Measurements from ENCODE around the gene STK32C.

The STK32C gene

GRCh38 chr10:132243141-132243540, 64.6 kb downstream of the STK32C start:
- no peak overlapping the region for H3K9ac ChIP-seq (ENCODE audit: low read length)
- H3K27me3 ChIP-seq (ENCODE audit: control insufficient read depth, insufficient read depth, low read length), result no peaks in the 10 kb centered on the region
- no peaks in the 10 kb centered on the region for H3K4me1 ChIP-seq (ENCODE audit: control insufficient read depth, low read depth, low read length)
- no peaks in the 10 kb centered on the region for H3K9me3 ChIP-seq (ENCODE audit: control insufficient read depth, low read depth, low read length)
- H3K36me3 ChIP-seq (ENCODE audit: control insufficient read depth, low read depth, low read length), result no peaks in the 10 kb centered on the region
- no peak overlapping the region for H3K27ac ChIP-seq (ENCODE audit: low read length)
- no peak overlapping the region for H3K4me3 ChIP-seq (ENCODE audit: low read length)

GRCh38 chr10:132242103-132242840, 65.5 kb downstream of the STK32C start:
- Histone ChIP-seq H3K27ac (ENCODE audit: low read length) (no peak overlapping the region), H3K4me3 (ENCODE audit: low read length) (no peak overlapping the region), H3K9ac (ENCODE audit: low read length) (no peak overlapping the region), H3K27me3 (ENCODE audit: control insufficient read depth, insufficient read depth, low read length) (no peaks in the 10 kb centered on the region), H3K9me3 (ENCODE audit: control insufficient read depth, low read depth, low read length) (no peaks in the 10 kb centered on the region), H3K36me3 (ENCODE audit: control insufficient read depth, low read depth, low read length) (no peaks in the 10 kb centered on the region), H3K4me1 (ENCODE audit: control insufficient read depth, low read depth, low read length) (no peaks in the 10 kb centered on the region)

- Histone ChIP-seq H3K9me3 (ENCODE audit: control insufficient read depth, low read depth, low read length) (no peaks in the 10 kb centered on the region), H3K4me3 (ENCODE audit: low read length) (no peak overlapping the region), H3K36me3 (ENCODE audit: control insufficient read depth, low read depth, low read length) (no peaks in the 10 kb centered on the region), H3K9ac (ENCODE audit: low read length) (no peak overlapping the region), H3K4me1 (ENCODE audit: control insufficient read depth, low read depth, low read length) (no peaks in the 10 kb centered on the region), H3K27ac (ENCODE audit: low read length) (no peak overlapping the region), H3K27me3 (ENCODE audit: control insufficient read depth, insufficient read depth, low read length) (no peaks in the 10 kb centered on the region)
Observed at GRCh38 chr10:132241496-132241895, 66.3 kb downstream of the STK32C start.

GRCh38 chr10:132241086-132241485, 66.7 kb downstream of the STK32C start:
- no peaks in the 10 kb centered on the region for H3K27me3 ChIP-seq (ENCODE audit: control insufficient read depth, insufficient read depth, low read length)
- no peaks in the 10 kb centered on the region for H3K36me3 ChIP-seq (ENCODE audit: control insufficient read depth, low read depth, low read length)
- H3K9me3 ChIP-seq (ENCODE audit: control insufficient read depth, low read depth, low read length), result no peaks in the 10 kb centered on the region
- H3K4me3 ChIP-seq (ENCODE audit: low read length), result no peak overlapping the region
- H3K4me1 ChIP-seq (ENCODE audit: control insufficient read depth, low read depth, low read length), result no peaks in the 10 kb centered on the region
- H3K9ac ChIP-seq (ENCODE audit: low read length), result no peak overlapping the region
- no peak overlapping the region for H3K27ac ChIP-seq (ENCODE audit: low read length)

- Histone ChIP-seq H3K9me3 (ENCODE audit: control insufficient read depth, low read depth, low read length) (no peaks in the 10 kb centered on the region), H3K4me3 (ENCODE audit: low read length) (no peak overlapping the region), H3K9ac (ENCODE audit: low read length) (no peak overlapping the region), H3K4me1 (ENCODE audit: control insufficient read depth, low read depth, low read length) (no peaks in the 10 kb centered on the region), H3K27ac (ENCODE audit: low read length) (no peak overlapping the region), H3K27me3 (ENCODE audit: control insufficient read depth, insufficient read depth, low read length) (no peaks in the 10 kb centered on the region), H3K36me3 (ENCODE audit: control insufficient read depth, low read depth, low read length) (no peaks in the 10 kb centered on the region)
Observed at GRCh38 chr10:132240581-132240980, 67.2 kb downstream of the STK32C start.

- H3K9ac ChIP-seq (ENCODE audit: low read length), result no peak overlapping the region
- no peaks in the 10 kb centered on the region for H3K36me3 ChIP-seq (ENCODE audit: control insufficient read depth, low read depth, low read length)
- no peaks in the 10 kb centered on the region for H3K27me3 ChIP-seq (ENCODE audit: control insufficient read depth, insufficient read depth, low read length)
- no peaks in the 10 kb centered on the region for H3K4me1 ChIP-seq (ENCODE audit: control insufficient read depth, low read depth, low read length)
- H3K27ac ChIP-seq (ENCODE audit: low read length), result no peak overlapping the region
- no peak overlapping the region for H3K4me3 ChIP-seq (ENCODE audit: low read length)
- H3K9me3 ChIP-seq (ENCODE audit: control insufficient read depth, low read depth, low read length), result no peaks in the 10 kb centered on the region
Observed at GRCh38 chr10:132240156-132240555, 67.6 kb downstream of the STK32C start.

GRCh38 chr10:132239126-132240031, 68.4 kb downstream of the STK32C start:
- Histone ChIP-seq H3K9me3 (ENCODE audit: control insufficient read depth, low read depth, low read length) (no peaks in the 10 kb centered on the region), H3K36me3 (ENCODE audit: control insufficient read depth, low read depth, low read length) (no peaks in the 10 kb centered on the region), H3K9ac (ENCODE audit: low read length) (no peak overlapping the region), H3K4me3 (ENCODE audit: low read length) (no peak overlapping the region), H3K27ac (ENCODE audit: low read length) (no peak overlapping the region), H3K27me3 (ENCODE audit: control insufficient read depth, insufficient read depth, low read length) (no peaks in the 10 kb centered on the region), H3K4me1 (ENCODE audit: control insufficient read depth, low read depth, low read length) (no peaks in the 10 kb centered on the region)

- Histone ChIP-seq H3K4me1 (ENCODE audit: control insufficient read depth, low read depth, low read length) (no peaks in the 10 kb centered on the region), H3K9me3 (ENCODE audit: control insufficient read depth, low read depth, low read length) (no peaks in the 10 kb centered on the region), H3K9ac (ENCODE audit: low read length) (no peak overlapping the region), H3K36me3 (ENCODE audit: control insufficient read depth, low read depth, low read length) (no peaks in the 10 kb centered on the region), H3K4me3 (ENCODE audit: low read length) (no peak overlapping the region), H3K27ac (ENCODE audit: low read length) (no peak overlapping the region), H3K27me3 (ENCODE audit: control insufficient read depth, insufficient read depth, low read length) (no peaks in the 10 kb centered on the region)
Observed at GRCh38 chr10:132238371-132239125, 69.2 kb downstream of the STK32C start.

- Histone ChIP-seq H3K4me1 (ENCODE audit: control insufficient read depth, low read depth, low read length) (no peaks in the 10 kb centered on the region), H3K9ac (ENCODE audit: low read length) (no peak overlapping the region), H3K9me3 (ENCODE audit: control insufficient read depth, low read depth, low read length) (no peaks in the 10 kb centered on the region), H3K27ac (ENCODE audit: low read length) (no peak overlapping the region), H3K36me3 (ENCODE audit: control insufficient read depth, low read depth, low read length) (no peaks in the 10 kb centered on the region), H3K4me3 (ENCODE audit: low read length) (no peak overlapping the region), H3K27me3 (ENCODE audit: control insufficient read depth, insufficient read depth, low read length) (no peaks in the 10 kb centered on the region)
Observed at GRCh38 chr10:132237871-132238270, 69.9 kb downstream of the STK32C start.

- Histone ChIP-seq H3K27ac (ENCODE audit: low read length) (no peak overlapping the region), H3K36me3 (ENCODE audit: control insufficient read depth, low read depth, low read length) (no peaks in the 10 kb centered on the region), H3K4me3 (ENCODE audit: low read length) (no peak overlapping the region), H3K4me1 (ENCODE audit: control insufficient read depth, low read depth, low read length) (no peaks in the 10 kb centered on the region), H3K9me3 (ENCODE audit: control insufficient read depth, low read depth, low read length) (no peaks in the 10 kb centered on the region), H3K27me3 (ENCODE audit: control insufficient read depth, insufficient read depth, low read length) (no peaks in the 10 kb centered on the region), H3K9ac (ENCODE audit: low read length) (no peak overlapping the region)
Observed at GRCh38 chr10:132237396-132237795, 70.4 kb downstream of the STK32C start.

GRCh38 chr10:132236881-132237280, 70.9 kb downstream of the STK32C start:
- Histone ChIP-seq H3K27me3 (ENCODE audit: control insufficient read depth, insufficient read depth, low read length) (no peaks in the 10 kb centered on the region), H3K27ac (ENCODE audit: low read length) (no peak overlapping the region), H3K4me1 (ENCODE audit: control insufficient read depth, low read depth, low read length) (no peaks in the 10 kb centered on the region)

More at GRCh38 chr10:132236881-132237280, 70.9 kb downstream of the STK32C start:
- Histone ChIP-seq H3K4me3 (ENCODE audit: low read length) (no peak overlapping the region), H3K9ac (ENCODE audit: low read length) (no peak overlapping the region), H3K36me3 (ENCODE audit: control insufficient read depth, low read depth, low read length) (no peaks in the 10 kb centered on the region), H3K9me3 (ENCODE audit: control insufficient read depth, low read depth, low read length) (no peaks in the 10 kb centered on the region)

Data from iPS-18a (cell line).